Heart left ventricle (tissue), 16 donors: ENCODE measurements around the gene CSNK1D. TPM values are rescaled to one million over a fixed set of nuclear protein-coding genes. Genes with fewer than 3 reads are reported as not detected.

Experiments used
- ATAC-seq, 4 donors: fragments of 200-7000 bp; cut with Tn5 transposase; one replicate each; pipeline ENCODE4 v1.9.1; 2020 to 2022; ENCODE audit warnings: moderate library complexity in 4 of 4, mild to moderate bottlenecking in 3 of 4, moderate number of reproducible peaks in 1 of 4
- DNase-seq, 5 donors: peaks; one replicate each; pipeline ENCODE4 v3.0.0-alpha.2; 2020
- H3K27ac ChIP-seq, 12 donors: fragments of 200-600 bp; sonication (generic) in 4 of 12; one replicate each; pipeline versions ENCODE4 v1.5.0 to v1.8.0; 2016 to 2022; ENCODE audit warnings: mild to moderate bottlenecking in 2 of 12
- H3K27me3 ChIP-seq, 9 donors: fragments of 200-600 bp; sonication (generic) in 2 of 9; one replicate each; pipeline versions ENCODE4 v1.5.1 to v1.8.0; 2016 to 2022; ENCODE audit warnings: mild to moderate bottlenecking in 3 of 9
- H3K36me3 ChIP-seq, 9 donors: fragments of 200-600 bp; sonication (generic) in 2 of 9; one replicate each; pipeline versions ENCODE4 v1.5.0 to v1.8.0; 2018 to 2022; ENCODE audit warnings: mild to moderate bottlenecking in 2 of 9
- H3K4me1 ChIP-seq, 12 donors: fragments of 200-600 bp; sonication (generic) in 4 of 12; one replicate each; pipeline versions ENCODE4 v1.5.0 to v1.8.0; 2016 to 2022; ENCODE audit warnings: mild to moderate bottlenecking in 3 of 12
- H3K4me3 ChIP-seq, 12 donors: fragments of 200-600 bp; sonication (generic) in 4 of 12; one replicate each; pipeline versions ENCODE4 v1.5.0 to v1.8.0; 2017 to 2022; ENCODE audit warnings: mild to moderate bottlenecking in 9 of 12, moderate library complexity in 4 of 12
- H3K9me3 ChIP-seq, 12 donors: fragments of 200-600 bp; sonication (generic) in 4 of 12; one replicate each; pipeline versions ENCODE4 v1.5.0 to v1.8.0; 2016 to 2022; ENCODE audit warnings: mild to moderate bottlenecking in 1 of 12
- CTCF ChIP-seq, 12 donors: fragments of 200-600 bp; sonication (generic) in 4 of 12; IDR thresholded peaks; one replicate each; pipeline versions ENCODE4 v1.5.0 to v1.8.0; 2018 to 2022; ENCODE audit warnings: antibody characterized with exemption in 12 of 12, mild to moderate bottlenecking in 5 of 12
- POLR2A ChIP-seq, 2 donors: fragments of 450-650 bp; IDR thresholded peaks; one replicate each; pipeline ENCODE4 v1.6.1; 2017; ENCODE audit warnings: antibody characterized with exemption in 2 of 2, mild to moderate bottlenecking in 2 of 2, moderate library complexity in 2 of 2
- WGBS, 4 donors: extraction: QIAGEN DNeasy Blood & Tissue Kit in 2 of 4; methylation state at CpG; one replicate each; pipeline versions ENCODE4 v1.1.5 to v1.1.7; 2013 to 2018; 5-methylcytosine and 5-hydroxymethylcytosine counted together
- intact Hi-C, 10 donors: fragments of 100-400 bp; cut with DNase I; formaldehyde crosslinking; loops; one replicate each; pipeline versions ENCODE4 v1.11.1 to v1.14.2; 2022
- polyA plus RNA-seq, 2 donors: library from polyadenylated mRNA; stranded (reverse); fragments of 200-250 nt; gene quantifications; one replicate each; pipeline ENCODE4 v1.2.3, GENCODE V29; 2013
- total RNA-seq, 9 donors: library from RNA; depleted of rRNA in 2 of 9; stranded (reverse); fragments of >200 nt in 2 of 9; fragmentation: NEBNext Ultra II Directional in 3 of 9; extraction: Animal tissue kit (Norgen Biotek cat#: 25700) in 3 of 9; gene quantifications; one replicate each; pipeline versions ENCODE4 v1.1.0 to v1.2.4, GENCODE V29; 2016 to 2023
- donor health status: ischemic (EF 13 %, LVEDD 7.1; RV severe dilation, severe dysfunction).
- donor health status: healthy with polysubstance abuse.
- donor health status: DM: no; HTN: yes; CAD: no.
- donor health status: DM: no; HTN: no; CAD: no.
- donor health status: ischemic (EF 25% LVEDD 6.9; RV normal size, moderate dysfunction).
- donor health status: ischemic (EF 25% LVEDD 5.7; RV mildly dilated, moderate dysfunction).
- donor health status: healthy.
- donor health status: DM: yes; HTN: yes; CAD: no.
- donor health status: ischemic (EF 35%, LVEDD 5.7; RV mildly dilated, moderate dysfunction).
- donor health status: nonischemic (EF 11% LVEDD 7.7; RV severe dilation, severe dysfunction).
- donor health status: DM: yes; HTN: yes; CAD: no.
- donor health status: PGD.
- donor health status: ischemic (EF 29% LVEDD 5.4; RV normal size, mild dysfunction).
- donor health status: nonischemic (EF 23%, LVEDD 6.1; RV moderate dilation, normal function).

CSNK1D gene
- total and polyA plus RNA-seq, 11 donors = 38.4 to 88.1 (median 66.1) TPM

GRCh38 chr17:82314012-82314726 is 40.7 kb upstream of the CSNK1D start:
- ATAC-seq = no peak
- intact Hi-C loops = no loop called here
- 75 to 78% (median 76%) methylated on average over 20 to 27 of the region's 27 CpGs for WGBS, 4 donors
- TF ChIP-seq POLR2A (IDR thresholded peaks at IDR 0.05) (no peak), CTCF (IDR thresholded peaks at IDR 0.05) (no peak)
- no peaks in the 10 kb centered on the region for H3K9me3 ChIP-seq
- DNase-seq = no peak
- peaks cover 0 to 20% (median 0%) of the 10 kb centered on the region in 12 donors for H3K4me1 ChIP-seq
- peaks cover 12 to 66% (median 37%) of the 10 kb centered on the region in 9 donors for H3K27me3 ChIP-seq
- no peak overlapping the region for H3K27ac ChIP-seq
- no peak overlapping the region for H3K4me3 ChIP-seq
- H3K36me3 ChIP-seq = no peaks in the 10 kb centered on the region

- no peak for DNase-seq
- intact Hi-C loops = no loop called here
- H3K27ac ChIP-seq = no peak overlapping the region
- no peak overlapping the region for H3K4me3 ChIP-seq
- TF ChIP-seq CTCF (IDR thresholded peaks at IDR 0.05) = no peak
- no peak for TF ChIP-seq POLR2A (IDR thresholded peaks at IDR 0.05)
- H3K9me3 ChIP-seq = no peaks in the 10 kb centered on the region
- H3K4me1 ChIP-seq = peaks cover 0 to 20% (median 0%) of the 10 kb centered on the region in 12 donors
- H3K36me3 ChIP-seq = no peaks in the 10 kb centered on the region
- peaks cover 14 to 73% (median 38%) of the 10 kb centered on the region in 9 donors for H3K27me3 ChIP-seq
- WGBS, 4 donors = 82 to 88% (median 85%) methylated on average over 25 to 28 of the region's 28 CpGs
- no peak for ATAC-seq
These were observed 39.9 kb upstream of the CSNK1D start for GRCh38 chr17:82313195-82314011.

- H3K27ac ChIP-seq = no peak overlapping the region
- DNase-seq = no peak
- peaks cover 14 to 77% (median 38%) of the 10 kb centered on the region in 9 donors for H3K27me3 ChIP-seq
- WGBS, 4 donors = 91 to 94% (median 92%) methylated on average over 13 of the region's 13 CpGs
- TF ChIP-seq CTCF (IDR thresholded peaks at IDR 0.05) (no peak), POLR2A (IDR thresholded peaks at IDR 0.05) (no peak)
- no peaks in the 10 kb centered on the region for H3K36me3 ChIP-seq
- peaks cover 0 to 20% (median 0%) of the 10 kb centered on the region in 12 donors for H3K4me1 ChIP-seq
- no peaks in the 10 kb centered on the region for H3K9me3 ChIP-seq
- no peak overlapping the region for H3K4me3 ChIP-seq
- intact Hi-C loops = no loop called here
- ATAC-seq = no peak
These were observed 38.5 kb upstream of the CSNK1D start for GRCh38 chr17:82311971-82312370.

GRCh38 chr17:82310877-82311276 is 37.4 kb upstream of the CSNK1D start:
- intact Hi-C loops = no loop called here
- no peak for ATAC-seq

More at GRCh38 chr17:82310877-82311276, 37.4 kb upstream of the CSNK1D start:
- WGBS, 4 donors = 81 to 88% (median 86%) methylated on average over 13 to 21 of the region's 21 CpGs
- H3K36me3 ChIP-seq = no peaks in the 10 kb centered on the region
- peaks cover 0 to 16% (median 0%) of the 10 kb centered on the region in 12 donors for H3K4me1 ChIP-seq
- DNase-seq = no peak
- no peak overlapping the region for H3K27ac ChIP-seq
- TF ChIP-seq POLR2A (IDR thresholded peaks at IDR 0.05) (no peak), CTCF (IDR thresholded peaks at IDR 0.05) (no peak)
- no peak overlapping the region for H3K4me3 ChIP-seq
- peaks cover 14 to 69% (median 34%) of the 10 kb centered on the region in 9 donors for H3K27me3 ChIP-seq
- no peaks in the 10 kb centered on the region for H3K9me3 ChIP-seq
